ENCODE measurements around the gene SEMA4D.

SEMA4D gene

GRCh38 chr9:89444925-89445765 lies 52.8 kb downstream of the SEMA4D start:
- no peak for DNase-seq (ENCODE audit: low read depth)

- DNase-seq (ENCODE audit: low read depth): no peak
These were observed 53.6 kb downstream of the SEMA4D start for GRCh38 chr9:89444274-89444673.

- no peak for DNase-seq (ENCODE audit: low read depth)
These were observed 54.7 kb downstream of the SEMA4D start for GRCh38 chr9:89442981-89443814.

- DNase-seq (ENCODE audit: low read depth): no peak
These were observed 55.4 kb downstream of the SEMA4D start for GRCh38 chr9:89442501-89442978.

DNA sequence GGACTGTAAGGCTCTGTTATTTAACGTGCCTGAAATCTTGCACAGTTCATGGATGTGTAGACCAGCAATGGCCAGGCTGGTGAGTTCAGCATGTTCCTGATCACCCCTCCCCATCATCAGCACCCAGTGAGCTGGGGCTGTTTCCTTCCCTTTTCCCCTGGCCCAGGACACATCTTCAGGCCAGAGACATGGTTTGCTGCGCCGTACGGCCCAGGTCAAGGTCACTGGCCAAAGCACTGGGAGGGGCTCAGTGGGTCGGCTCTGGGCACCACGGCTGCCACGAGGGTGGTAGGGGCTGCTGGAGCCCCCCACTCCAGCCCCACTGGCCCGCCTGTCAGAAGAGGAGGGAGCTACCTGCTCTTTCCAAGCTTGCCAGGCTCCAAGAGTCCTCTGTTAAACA lies 55.9 kb downstream of the SEMA4D start:
- no peak for DNase-seq (ENCODE audit: low read depth)

- no peak for DNase-seq (ENCODE audit: low read depth)
These were observed 56.3 kb downstream of the SEMA4D start for GRCh38 chr9:89441655-89441970.

- DNase-seq (ENCODE audit: low read depth): no peak
These were observed 56.8 kb downstream of the SEMA4D start for GRCh38 chr9:89440951-89441654.

GRCh38 chr9:89440548-89440947 lies 57.4 kb downstream of the SEMA4D start:
- no peak for DNase-seq (ENCODE audit: low read depth)

DNA sequence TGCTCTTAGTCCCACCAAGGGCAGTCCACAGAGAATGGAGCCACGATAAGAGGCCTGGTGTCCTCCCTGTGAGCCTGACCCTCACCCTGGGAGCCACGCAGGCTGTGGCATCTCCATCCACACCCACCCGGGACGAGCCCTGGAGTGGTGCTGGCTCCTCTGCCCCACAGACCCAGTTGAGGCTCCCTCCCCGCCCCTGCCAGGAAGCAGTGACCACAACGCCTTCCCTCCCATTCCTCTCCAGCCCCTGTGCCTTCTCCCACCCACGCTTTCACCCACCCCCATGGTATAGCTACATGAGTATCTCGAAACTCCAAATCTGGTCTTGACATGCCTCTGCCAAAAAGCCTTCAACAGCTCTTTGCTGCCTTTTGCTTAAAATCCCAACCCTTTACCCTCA lies 57.9 kb downstream of the SEMA4D start:
- DNase-seq (ENCODE audit: low read depth): no peak

GRCh38 chr9:89439571-89439970 lies 58.3 kb downstream of the SEMA4D start:
- DNase-seq (ENCODE audit: low read depth): no peak

GRCh38 chr9:89438194-89438593 lies 59.7 kb downstream of the SEMA4D start:
- no peak for DNase-seq (ENCODE audit: low read depth)

GRCh38 chr9:89437772-89438171 lies 60.1 kb downstream of the SEMA4D start:
- DNase-seq (ENCODE audit: low read depth): no peak

GRCh38 chr9:89436963-89437625 lies 60.8 kb downstream of the SEMA4D start:
- no peak for DNase-seq (ENCODE audit: low read depth)

DNA sequence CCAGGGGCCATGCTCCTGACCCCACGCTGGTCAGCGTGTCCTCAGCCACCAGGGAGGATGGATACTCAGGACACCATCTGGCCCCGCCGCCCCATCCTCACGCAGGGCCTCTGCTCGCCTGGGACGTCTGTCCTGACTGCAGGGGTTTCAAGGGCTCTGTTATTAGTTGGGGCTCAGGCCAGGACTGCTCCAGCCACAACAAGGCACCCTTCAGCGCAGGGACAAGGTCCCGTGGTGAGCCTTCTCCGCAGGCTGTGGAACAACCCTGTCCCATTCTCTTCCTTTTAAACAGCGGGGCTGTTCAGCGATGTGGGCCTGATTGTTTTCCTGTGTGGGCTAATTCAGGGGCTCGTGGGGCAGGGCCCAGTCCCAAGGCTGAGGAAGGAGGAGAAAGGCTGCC lies 61.6 kb downstream of the SEMA4D start:
- no peak for DNase-seq (ENCODE audit: low read depth)

DNA sequence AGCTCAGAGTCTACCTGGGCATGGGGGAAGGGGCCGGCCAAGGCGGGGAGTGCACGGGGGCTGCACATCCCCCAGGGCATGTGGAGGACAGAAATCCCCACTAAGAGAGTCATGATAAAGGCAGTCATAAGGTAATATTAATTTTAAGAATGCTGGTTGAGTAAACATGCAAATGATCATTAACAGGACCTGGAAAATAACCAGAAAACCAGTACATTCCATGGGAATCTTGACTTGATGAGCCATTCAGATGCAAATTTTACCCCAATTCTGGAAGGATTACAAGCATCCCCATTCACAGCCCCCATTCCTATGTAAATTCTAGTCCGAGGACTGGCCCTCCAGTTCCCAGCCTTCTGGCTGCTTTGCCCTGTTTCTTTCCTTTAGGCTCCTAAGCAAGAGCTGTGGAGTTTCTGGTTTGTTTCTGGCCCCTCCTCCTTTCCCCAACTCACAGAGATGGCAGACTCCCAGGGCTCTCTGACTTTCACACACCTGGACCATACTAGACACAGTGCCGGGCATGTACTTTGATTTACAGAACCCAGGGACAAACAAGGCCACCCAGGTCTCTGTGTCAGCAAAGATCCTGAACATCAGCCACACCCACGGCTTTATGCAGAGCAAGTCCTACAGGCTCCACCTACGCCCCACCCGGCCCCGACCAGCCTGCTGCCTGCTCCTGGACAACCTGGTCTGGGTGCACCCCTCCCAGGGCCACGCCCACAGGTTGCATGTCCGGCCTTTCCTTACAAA lies 62.7 kb downstream of the SEMA4D start:
- no peak for DNase-seq (ENCODE audit: low read depth)

- DNase-seq (ENCODE audit: low read depth): no peak
These were observed 63.3 kb downstream of the SEMA4D start for GRCh38 chr9:89434636-89435035.

- no peak for DNase-seq (ENCODE audit: low read depth)
These were observed 64.1 kb downstream of the SEMA4D start for GRCh38 chr9:89433826-89434225.

DNA sequence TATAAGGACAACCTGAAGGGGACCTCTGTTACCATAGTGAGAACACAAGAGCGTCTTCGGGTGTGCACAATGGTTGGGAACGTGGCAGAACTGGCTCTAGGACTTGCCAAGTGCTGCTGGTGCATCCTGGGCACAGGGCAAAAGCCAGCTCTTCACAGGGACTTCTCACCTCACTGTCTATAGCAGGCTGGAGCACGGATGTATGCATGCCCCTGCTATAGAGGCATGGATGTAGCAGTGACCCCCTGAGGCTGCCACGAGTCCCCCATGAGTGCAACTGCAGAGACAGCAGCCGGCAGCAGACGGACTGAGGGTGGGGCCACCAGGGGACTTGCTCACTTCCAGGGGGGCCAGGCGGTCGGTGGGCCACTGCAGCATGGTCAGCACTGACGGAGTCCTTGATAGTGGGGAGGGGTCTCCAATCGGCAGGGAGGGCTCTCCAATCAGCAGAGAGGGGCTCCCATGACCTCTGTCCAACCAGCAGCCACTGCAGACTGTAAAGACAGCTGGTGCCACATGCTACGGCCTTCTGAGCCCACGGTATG lies 64.9 kb downstream of the SEMA4D start:
- no peak for DNase-seq (ENCODE audit: low read depth)

GRCh38 chr9:89431930-89432725 lies 65.8 kb downstream of the SEMA4D start:
- no peak for DNase-seq (ENCODE audit: low read depth)

GRCh38 chr9:89430995-89431394 lies 66.9 kb downstream of the SEMA4D start:
- no peak for DNase-seq (ENCODE audit: low read depth)
